GM12878 (cell line): Measurements from ENCODE around the gene MYBPC1. TPM values are rescaled to one million over a fixed set of nuclear protein-coding genes. Genes with fewer than 3 reads are reported as not detected.

ENCODE experiments used
- ATAC-seq: fragments of 200-7000 bp; cut with Tn5 transposase; 3 replicates; pipeline ENCODE4 v1.9.1; 2020; ENCODE audit warnings: mild to moderate bottlenecking, moderate library complexity
- BruUV-seq: library from RNA; stranded (reverse); fragments of 400-500 nt; replicated peaks from 2 replicates; lab custom pipeline; 2021; lab: Mats Ljungman, UMichigan
- CTCF ChIA-PET: fragments of 300-600 bp; sonication (Branson Sonifier 250); formaldehyde crosslinking; extraction: SDS; loops from one replicate; lab custom pipeline; 2021; ENCODE audit warnings: inconsistent platforms; lab: Yijun Ruan, JAX
- POLR2A ChIA-PET: fragments of 350-600 bp; formaldehyde crosslinking; extraction: SDS; loops from one replicate; lab custom pipeline; 2021; ENCODE audit warnings: inconsistent platforms; lab: Charles Lee
- RAD21 ChIA-PET: fragments of 300-600 bp; sonication (Branson Sonifier 250); formaldehyde crosslinking; loops from one replicate; lab custom pipeline; 2023; ENCODE audit warnings: antibody characterized with exemption; ENCODE audit not compliant: unreplicated experiment; lab: Charles Lee
- SMC1A ChIA-PET: fragments of 300-600 bp; sonication (Branson Sonifier 250); formaldehyde crosslinking; loops from one replicate; lab custom pipeline; 2023; ENCODE audit not compliant: unreplicated experiment, uncharacterized antibody; lab: Charles Lee
- DNase-seq: peaks from one replicate; pipeline ENCODE4 v3.0.0-alpha.2; 2011; ENCODE audit warnings: low read depth, low spot score
- FAIRE-seq: peaks from 3 replicates; lab custom pipeline; 2011; peaks lifted over from hg19 to GRCh38; lab: Jason Lieb, UNC
- H2AFZ ChIP-seq: 2 replicates; pipeline ENCODE4 v1.6.0; 2011; ENCODE audit warnings: low read depth, low read length, control low read depth; ENCODE audit not compliant: control insufficient read depth
- H3K27ac ChIP-seq: 2 replicates; pipeline ENCODE4 v1.5.1; 2011; ENCODE audit warnings: control low read depth; ENCODE audit not compliant: control insufficient read depth, insufficient read depth
- H3K27me3 ChIP-seq, 2 experiments: replicated peaks in 1 of 2; 2 replicates each; pipeline versions ENCODE4 v1.6.0 to v1.6.1; 2011; ENCODE audit warnings: low read length in 1 of 2; ENCODE audit not compliant: control insufficient read depth in 2 of 2, insufficient read depth in 2 of 2
- H3K36me3 ChIP-seq, 2 experiments: 2 replicates each; pipeline ENCODE4 v1.5.1; 2011; ENCODE audit warnings: low read length in 1 of 2; ENCODE audit not compliant: control insufficient read depth in 2 of 2, insufficient read depth in 2 of 2
- H3K4me1 ChIP-seq: 2 replicates; pipeline ENCODE4 v1.6.1; 2011; ENCODE audit warnings: mild to moderate bottlenecking, low read length, moderate library complexity, mixed read lengths; ENCODE audit not compliant: control insufficient read depth, insufficient read depth
- H3K4me2 ChIP-seq: 2 replicates; pipeline ENCODE4 v1.6.0; 2011; ENCODE audit warnings: control low read depth; ENCODE audit not compliant: control insufficient read depth, insufficient read depth
- H3K4me3 ChIP-seq: fragments of 200-600 bp; sonication (generic); 2 replicates; pipeline ENCODE4 v1.5.1; 2016
- H3K79me2 ChIP-seq: 2 replicates; pipeline ENCODE4 v1.6.0; 2011; ENCODE audit warnings: low read length; ENCODE audit not compliant: control insufficient read depth, insufficient read depth
- H3K9ac ChIP-seq: 2 replicates; pipeline ENCODE4 v1.8.0; 2011; ENCODE audit warnings: low read length, control low read depth, mixed read lengths; ENCODE audit not compliant: control insufficient read depth, insufficient read depth
- H3K9me3 ChIP-seq: replicated peaks from 3 replicates; pipeline ENCODE4 v1.5.1; 2011; ENCODE audit warnings: mild to moderate bottlenecking, low read length; ENCODE audit not compliant: control insufficient read depth, insufficient read depth
- H4K20me1 ChIP-seq: 2 replicates; pipeline ENCODE4 v1.6.0; 2011; ENCODE audit not compliant: control insufficient read depth, insufficient read depth
- BMI1 ChIP-seq: fragments of 450-650 bp; IDR thresholded peaks from 2 replicates; pipeline ENCODE4 v1.6.1; 2016; ENCODE audit warnings: mild to moderate bottlenecking, moderate library complexity, borderline replicate concordance
- DPF2 ChIP-seq: fragments of 450-650 bp; IDR thresholded peaks from 2 replicates; pipeline ENCODE4 v1.6.1; 2017; ENCODE audit warnings: mild to moderate bottlenecking
- HCFC1 ChIP-seq: fragments of 150-350 bp; IDR thresholded peaks from 2 replicates; pipeline ENCODE4 v1.6.1; 2014; ENCODE audit warnings: low read length
- HSF1 ChIP-seq: fragments of 150-350 bp; IDR thresholded peaks from 2 replicates; pipeline ENCODE4 v1.6.1; 2014; ENCODE audit warnings: mild to moderate bottlenecking, low read depth, low read length
- JUNB ChIP-seq: IDR thresholded peaks from 2 replicates; pipeline ENCODE4 v1.6.1; 2016; ENCODE audit warnings: antibody characterized with exemption, mild to moderate bottlenecking
- MLLT1 ChIP-seq: fragments of 450-650 bp; IDR thresholded peaks from 2 replicates; pipeline ENCODE4 v1.6.1; 2016; ENCODE audit warnings: mild to moderate bottlenecking
- SKIL ChIP-seq: fragments of 450-650 bp; IDR thresholded peaks from 2 replicates; pipeline ENCODE4 v1.6.1; 2017; ENCODE audit warnings: mild to moderate bottlenecking, low read depth, inconsistent platforms; ENCODE audit not compliant: poor library complexity, severe bottlenecking
- SMC3 ChIP-seq: IDR thresholded peaks from 2 replicates; pipeline ENCODE4 v1.6.1; 2011; ENCODE audit warnings: low read length, improper control_type of control experiment, borderline replicate concordance
- ZNF24 ChIP-seq: fragments of 450-650 bp; IDR thresholded peaks from 2 replicates; pipeline ENCODE4 v1.6.1; 2017; ENCODE audit warnings: antibody characterized with exemption, mild to moderate bottlenecking
- WGBS: methylation state at CpG from one replicate; pipeline ENCODE4 v1.1.6; 2016; ENCODE audit warnings: low lambda C conversion rate; ENCODE audit not compliant: insufficient replicate concordance, insufficient coverage; ENCODE audit errors: missing lambda C conversion rate; 5-methylcytosine and 5-hydroxymethylcytosine counted together
- in situ Hi-C: fragments of 300-500 bp; cut with MboI; formaldehyde crosslinking; loops from 9 replicates; pipeline ENCODE4 v1.14.3; 2018; ENCODE audit warnings: mixed read lengths
- intact Hi-C: fragments of 100-400 bp; cut with micrococcal nuclease; formaldehyde crosslinking; loops from one replicate; pipeline ENCODE4 v1.14.2; 2022; ENCODE audit not compliant: unreplicated experiment
- polyA plus RNA-seq, 11 experiments: library from polyadenylated mRNA; depleted of rRNA in 4 of 11; unstranded in 6 of 11; stranded (reverse) in 5 of 11; fragments of >200 nt; fragmentation: Nextera tagmentation in 4 of 11; fragmentation: Illumina TruSeq in 1 of 11; extraction: Ambion mirVana in 4 of 11; extraction: Trizol in 1 of 11; gene quantifications; 1 replicate in 1 of 11; 2 replicates in 10 of 11; pipeline versions ENCODE4 v1.2.1 to v1.2.3, GENCODE V29; 2011 to 2016; ENCODE audit warnings: inconsistent platforms in 2 of 11, missing spikeins in 2 of 11, low read depth in 1 of 11
- total RNA-seq, 4 experiments: library from RNA; depleted of rRNA in 3 of 4; stranded (reverse); fragments of >200 nt in 3 of 4; fragmentation: Illumina TruSeq in 1 of 4; extraction: Trizol in 1 of 4; gene quantifications; 2 replicates each; pipeline versions ENCODE4 v1.2.1 to v1.2.3, GENCODE V29; 2013 to 2021
- TF ChIP-seq, protein P1 (sequence below): fragments of 450-650 bp; IDR thresholded peaks from 2 replicates; pipeline ENCODE4 v1.6.1; 2016; ENCODE audit warnings: mild to moderate bottlenecking, moderate library complexity, borderline replicate concordance
- TF ChIP-seq, protein P2 (sequence below): IDR thresholded peaks from 2 replicates; pipeline ENCODE4 v1.6.1; 2011; ENCODE audit warnings: borderline replicate concordance, low read depth, mild to moderate bottlenecking, moderate library complexity, mixed read lengths, low read length; ENCODE audit not compliant: insufficient read depth; ENCODE audit errors: extremely low read length
- TF ChIP-seq, protein P3 (sequence below), 3 experiments: IDR thresholded peaks in 2 of 3; conservative IDR thresholded peaks in 1 of 3; 2 replicates each; pipeline ENCODE4 v1.5.1; 2011; ENCODE audit warnings: low read depth in 3 of 3, low read length in 3 of 3, mild to moderate bottlenecking in 3 of 3, control low read depth in 2 of 3, moderate library complexity in 2 of 3, inconsistent platforms in 1 of 3, mixed read lengths in 1 of 3; ENCODE audit not compliant: control insufficient read depth in 2 of 3, insufficient read depth in 1 of 3; ENCODE audit errors: extremely low read depth in 1 of 3

MYBPC1 gene
- total and polyA plus RNA-seq, 10 of the 15 experiments (the other 5 are each of a cell fraction or from before 2014, with no cell fraction given): not detected

- ChIA-PET RAD21 (no interaction called here), POLR2A (no interaction called here), SMC1A (no interaction called here), CTCF (no interaction called here)
- WGBS: 78% methylated on average over 4 of the region's 4 CpGs
- Histone ChIP-seq H3K9ac (no peak overlapping the region), H3K27ac (no peak overlapping the region), H3K4me2 (no peak overlapping the region), H2AFZ (no peak overlapping the region), H3K79me2 (no peaks in the 10 kb centered on the region), H3K4me1 (no peaks in the 10 kb centered on the region), H3K4me3 (no peak overlapping the region), H3K36me3 (no peaks in the 10 kb centered on the region), H3K9me3 (no peaks in the 10 kb centered on the region), H3K27me3 (no peaks in the 10 kb centered on the region), H4K20me1 (peaks cover 4% of the 10 kb centered on the region; the same call in 1 of the 2 replicates)
- FAIRE-seq (no peak), DNase-seq (no peak), ATAC-seq (no peak)
- intact Hi-C loops (no loop called here), in situ Hi-C loops (no loop called here)
- BruUV-seq: no TSS peak
- TF ChIP-seq SKIL: no peak
- TF ChIP-seq, protein P1, sequence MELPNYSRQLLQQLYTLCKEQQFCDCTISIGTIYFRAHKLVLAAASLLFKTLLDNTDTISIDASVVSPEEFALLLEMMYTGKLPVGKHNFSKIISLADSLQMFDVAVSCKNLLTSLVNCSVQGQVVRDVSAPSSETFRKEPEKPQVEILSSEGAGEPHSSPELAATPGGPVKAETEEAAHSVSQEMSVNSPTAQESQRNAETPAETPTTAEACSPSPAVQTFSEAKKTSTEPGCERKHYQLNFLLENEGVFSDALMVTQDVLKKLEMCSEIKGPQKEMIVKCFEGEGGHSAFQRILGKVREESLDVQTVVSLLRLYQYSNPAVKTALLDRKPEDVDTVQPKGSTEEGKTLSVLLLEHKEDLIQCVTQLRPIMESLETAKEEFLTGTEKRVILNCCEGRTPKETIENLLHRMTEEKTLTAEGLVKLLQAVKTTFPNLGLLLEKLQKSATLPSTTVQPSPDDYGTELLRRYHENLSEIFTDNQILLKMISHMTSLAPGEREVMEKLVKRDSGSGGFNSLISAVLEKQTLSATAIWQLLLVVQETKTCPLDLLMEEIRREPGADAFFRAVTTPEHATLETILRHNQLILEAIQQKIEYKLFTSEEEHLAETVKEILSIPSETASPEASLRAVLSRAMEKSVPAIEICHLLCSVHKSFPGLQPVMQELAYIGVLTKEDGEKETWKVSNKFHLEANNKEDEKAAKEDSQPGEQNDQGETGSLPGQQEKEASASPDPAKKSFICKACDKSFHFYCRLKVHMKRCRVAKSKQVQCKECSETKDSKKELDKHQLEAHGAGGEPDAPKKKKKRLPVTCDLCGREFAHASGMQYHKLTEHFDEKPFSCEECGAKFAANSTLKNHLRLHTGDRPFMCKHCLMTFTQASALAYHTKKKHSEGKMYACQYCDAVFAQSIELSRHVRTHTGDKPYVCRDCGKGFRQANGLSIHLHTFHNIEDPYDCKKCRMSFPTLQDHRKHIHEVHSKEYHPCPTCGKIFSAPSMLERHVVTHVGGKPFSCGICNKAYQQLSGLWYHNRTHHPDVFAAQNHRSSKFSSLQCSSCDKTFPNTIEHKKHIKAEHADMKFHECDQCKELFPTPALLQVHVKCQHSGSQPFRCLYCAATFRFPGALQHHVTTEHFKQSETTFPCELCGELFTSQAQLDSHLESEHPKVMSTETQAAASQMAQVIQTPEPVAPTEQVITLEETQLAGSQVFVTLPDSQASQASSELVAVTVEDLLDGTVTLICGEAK: no peak
- TF ChIP-seq BMI1: no peak
- no peak for TF ChIP-seq ZNF24
- no peak for TF ChIP-seq MLLT1
- no peak for TF ChIP-seq HCFC1
- no peak for TF ChIP-seq DPF2
- TF ChIP-seq JUNB: no peak
- TF ChIP-seq, protein P2, sequence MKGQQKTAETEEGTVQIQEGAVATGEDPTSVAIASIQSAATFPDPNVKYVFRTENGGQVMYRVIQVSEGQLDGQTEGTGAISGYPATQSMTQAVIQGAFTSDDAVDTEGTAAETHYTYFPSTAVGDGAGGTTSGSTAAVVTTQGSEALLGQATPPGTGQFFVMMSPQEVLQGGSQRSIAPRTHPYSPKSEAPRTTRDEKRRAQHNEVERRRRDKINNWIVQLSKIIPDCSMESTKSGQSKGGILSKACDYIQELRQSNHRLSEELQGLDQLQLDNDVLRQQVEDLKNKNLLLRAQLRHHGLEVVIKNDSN: no peak
- TF ChIP-seq HSF1: no peak
- TF ChIP-seq, protein P3, sequence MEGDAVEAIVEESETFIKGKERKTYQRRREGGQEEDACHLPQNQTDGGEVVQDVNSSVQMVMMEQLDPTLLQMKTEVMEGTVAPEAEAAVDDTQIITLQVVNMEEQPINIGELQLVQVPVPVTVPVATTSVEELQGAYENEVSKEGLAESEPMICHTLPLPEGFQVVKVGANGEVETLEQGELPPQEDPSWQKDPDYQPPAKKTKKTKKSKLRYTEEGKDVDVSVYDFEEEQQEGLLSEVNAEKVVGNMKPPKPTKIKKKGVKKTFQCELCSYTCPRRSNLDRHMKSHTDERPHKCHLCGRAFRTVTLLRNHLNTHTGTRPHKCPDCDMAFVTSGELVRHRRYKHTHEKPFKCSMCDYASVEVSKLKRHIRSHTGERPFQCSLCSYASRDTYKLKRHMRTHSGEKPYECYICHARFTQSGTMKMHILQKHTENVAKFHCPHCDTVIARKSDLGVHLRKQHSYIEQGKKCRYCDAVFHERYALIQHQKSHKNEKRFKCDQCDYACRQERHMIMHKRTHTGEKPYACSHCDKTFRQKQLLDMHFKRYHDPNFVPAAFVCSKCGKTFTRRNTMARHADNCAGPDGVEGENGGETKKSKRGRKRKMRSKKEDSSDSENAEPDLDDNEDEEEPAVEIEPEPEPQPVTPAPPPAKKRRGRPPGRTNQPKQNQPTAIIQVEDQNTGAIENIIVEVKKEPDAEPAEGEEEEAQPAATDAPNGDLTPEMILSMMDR (IDR thresholded peaks at IDR 0.05 in 2 of 3, conservative IDR thresholded peaks at IDR 0.05 in 1 of 3; ENCODE audit: control insufficient read depth in 2 of 3, extremely low read depth in 1 of 3, insufficient read depth in 1 of 3, low read depth in 3 of 3, low read length in 3 of 3): no peak
- no peak for TF ChIP-seq SMC3
Measured at GRCh38 chr12:101710288-101710687, 115.5 kb downstream of the MYBPC1 start.
